Measurements from ENCODE around the gene MYF6.
"Not testable (repeated sequence)": the region's sequence is repeated elsewhere in the genome, so short reads cannot be mapped to it uniquely, and the experiment has no call there.

Gene MYF6

DNA sequence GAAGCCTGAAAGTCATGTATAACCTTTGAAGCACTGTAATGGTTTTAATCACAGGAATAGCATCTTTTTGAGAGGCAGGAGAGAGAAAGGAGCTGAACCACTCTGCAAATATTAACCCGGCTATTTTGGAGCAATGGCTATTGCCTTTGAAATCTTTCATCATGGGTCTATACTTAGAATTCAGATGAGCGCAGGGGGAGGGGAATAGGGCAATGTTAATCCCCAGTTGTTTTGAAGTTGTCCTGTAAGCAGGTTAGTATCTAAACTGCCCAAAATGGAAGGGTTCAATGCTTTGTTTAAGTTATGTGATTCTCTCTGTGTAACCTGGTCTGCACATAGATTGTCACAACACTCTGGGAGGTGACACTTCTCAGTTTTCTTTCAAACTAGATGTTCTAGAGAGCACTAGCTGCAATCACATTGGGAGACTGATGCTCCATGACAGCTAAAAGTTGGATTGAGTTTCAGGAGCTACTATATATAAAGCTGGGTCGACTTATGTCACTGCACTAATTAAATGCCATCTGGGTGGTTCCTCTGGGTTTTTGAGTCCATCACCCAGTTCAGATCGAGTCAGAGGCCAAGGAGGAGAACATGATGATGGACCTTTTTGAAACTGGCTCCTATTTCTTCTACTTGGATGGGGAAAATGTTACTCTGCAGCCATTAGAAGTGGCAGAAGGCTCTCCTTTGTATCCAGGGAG lies at the start of gene MYF6:
Gene MYF6 (plus strand): TSS at position 509 of the 704 bp plus-strand sequence. CDS start 86 bp downstream, at position 595.
- DNase-seq: no peak

DNA sequence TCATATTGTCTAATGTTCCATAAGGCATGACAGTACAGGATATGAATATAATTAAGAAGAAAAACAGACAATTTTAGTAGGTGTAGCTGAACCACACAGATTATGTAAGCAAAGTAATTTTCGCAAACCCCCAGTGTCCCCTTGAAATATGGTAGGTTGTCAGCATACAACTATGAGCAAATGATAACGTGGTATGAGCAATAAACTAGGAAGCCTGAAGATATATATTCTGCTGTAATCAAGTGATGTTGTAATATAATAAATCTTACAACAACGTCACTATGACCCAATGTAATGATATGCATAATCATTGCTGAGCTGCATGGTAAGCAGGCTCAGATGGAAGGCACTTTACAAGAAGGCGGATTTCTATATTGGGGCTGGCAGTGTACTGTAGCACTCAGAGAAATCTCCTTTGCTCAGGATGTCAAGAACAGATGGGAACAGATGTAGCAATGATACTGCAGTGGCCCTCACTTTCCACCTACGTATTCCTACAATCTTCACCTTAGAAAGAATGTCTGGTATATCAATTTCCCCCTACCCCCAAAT lies 47.8 kb upstream of the MYF6 start:
- DNase-seq: no peak

DNA sequence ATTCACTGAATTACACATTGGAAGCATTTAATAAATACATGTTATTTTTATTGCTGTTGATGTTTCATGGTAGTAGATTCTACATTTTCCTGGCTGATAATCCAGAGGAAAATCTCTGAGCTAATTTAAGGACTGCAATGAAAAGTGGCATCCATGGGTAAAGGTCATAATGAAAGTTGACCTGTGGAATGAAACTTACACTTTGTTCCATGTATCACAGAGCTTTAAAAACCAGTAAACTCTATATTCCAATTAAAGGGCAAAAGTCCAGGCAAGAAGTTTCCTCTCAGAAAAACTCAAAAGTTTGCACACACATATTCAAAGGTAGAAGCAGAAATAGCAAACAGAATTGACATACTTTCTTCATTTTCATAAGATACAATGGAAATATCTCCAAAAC lies 44.8 kb upstream of the MYF6 start:
- DNase-seq: no peak

DNA sequence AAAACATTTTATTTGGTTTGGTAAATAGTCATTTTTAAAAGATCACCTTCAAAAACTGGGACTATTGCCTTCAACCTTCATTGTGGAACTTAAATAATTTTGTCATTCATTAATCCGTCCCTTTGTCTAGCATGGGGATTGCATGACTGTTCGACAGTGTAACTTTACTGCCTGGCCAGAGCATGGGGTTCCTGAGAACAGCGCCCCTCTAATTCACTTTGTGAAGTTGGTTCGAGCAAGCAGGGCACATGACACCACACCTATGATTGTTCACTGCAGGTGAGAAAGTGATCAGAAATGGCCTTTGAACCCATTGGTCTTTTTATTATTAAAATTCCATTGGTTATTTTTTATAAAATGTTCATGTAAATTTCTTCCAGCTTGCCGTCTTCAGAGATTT lies 37.2 kb upstream of the MYF6 start:
- no peak for DNase-seq

DNA sequence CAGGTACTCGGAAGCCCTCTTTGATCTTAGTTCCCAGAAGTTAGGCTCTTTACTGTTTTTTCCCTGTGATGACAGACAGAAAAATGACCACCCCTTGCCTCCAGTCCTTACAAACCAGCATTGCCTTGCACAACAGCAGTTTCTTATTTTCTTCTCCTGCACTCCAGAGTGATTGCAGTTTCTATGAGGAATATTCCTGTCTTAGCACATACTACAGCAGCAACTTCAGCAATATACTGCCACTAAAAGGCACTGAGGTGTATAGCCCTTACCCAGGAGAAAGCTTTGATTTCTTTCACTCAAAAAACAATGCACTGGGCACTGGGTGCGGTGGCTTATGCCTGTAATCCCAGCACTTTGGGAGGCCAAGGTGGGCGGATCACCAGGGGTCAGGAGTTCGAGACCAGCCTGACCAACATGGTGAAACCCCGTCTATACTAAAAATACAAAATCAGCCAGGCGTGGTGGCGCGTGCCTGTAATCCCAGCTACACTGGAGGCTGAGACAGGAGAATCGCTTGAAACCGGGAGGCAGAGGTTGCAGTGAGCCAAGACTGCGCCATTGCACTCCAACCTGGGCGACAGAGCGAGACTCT lies 31.3 kb upstream of the MYF6 start:
- not testable (repeated sequence) for DNase-seq

DNA sequence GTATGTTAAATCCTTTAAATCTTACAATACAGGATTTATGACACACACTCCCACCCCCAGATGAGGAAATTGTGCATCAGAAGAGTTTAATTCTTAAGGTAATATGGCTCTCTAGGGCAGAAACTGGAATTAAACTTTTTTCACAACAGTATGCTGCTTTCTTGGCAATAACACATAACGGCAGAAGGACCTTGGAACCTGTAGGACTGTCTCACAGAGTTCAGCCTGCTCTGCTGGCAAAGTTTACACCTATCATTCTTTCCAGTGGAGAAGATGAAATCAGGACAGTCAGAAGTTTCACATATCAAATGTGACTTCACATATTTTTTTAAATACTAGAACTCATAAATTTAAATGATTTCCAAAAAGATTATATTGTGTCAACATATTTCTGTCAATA lies 30.6 kb upstream of the MYF6 start:
- no peak for DNase-seq

DNA sequence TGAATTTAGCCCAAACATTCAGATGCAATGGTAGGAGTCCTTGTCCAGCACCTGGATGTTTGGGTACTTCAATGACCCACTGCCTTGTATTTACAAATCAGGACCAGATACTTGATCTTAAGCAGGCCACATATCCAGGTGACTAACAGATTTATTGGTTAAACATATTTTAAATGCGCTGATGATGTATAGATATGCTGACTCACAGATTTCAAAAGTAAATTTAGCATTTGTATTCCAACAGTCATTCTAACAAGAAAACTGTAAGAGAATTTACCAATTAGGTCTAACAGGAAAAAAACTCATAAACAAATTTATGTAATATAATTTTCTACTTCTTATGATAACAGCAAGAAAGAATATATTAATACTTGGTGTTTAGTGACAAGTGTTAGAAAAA lies 29.4 kb upstream of the MYF6 start:
- no peak for DNase-seq

DNA sequence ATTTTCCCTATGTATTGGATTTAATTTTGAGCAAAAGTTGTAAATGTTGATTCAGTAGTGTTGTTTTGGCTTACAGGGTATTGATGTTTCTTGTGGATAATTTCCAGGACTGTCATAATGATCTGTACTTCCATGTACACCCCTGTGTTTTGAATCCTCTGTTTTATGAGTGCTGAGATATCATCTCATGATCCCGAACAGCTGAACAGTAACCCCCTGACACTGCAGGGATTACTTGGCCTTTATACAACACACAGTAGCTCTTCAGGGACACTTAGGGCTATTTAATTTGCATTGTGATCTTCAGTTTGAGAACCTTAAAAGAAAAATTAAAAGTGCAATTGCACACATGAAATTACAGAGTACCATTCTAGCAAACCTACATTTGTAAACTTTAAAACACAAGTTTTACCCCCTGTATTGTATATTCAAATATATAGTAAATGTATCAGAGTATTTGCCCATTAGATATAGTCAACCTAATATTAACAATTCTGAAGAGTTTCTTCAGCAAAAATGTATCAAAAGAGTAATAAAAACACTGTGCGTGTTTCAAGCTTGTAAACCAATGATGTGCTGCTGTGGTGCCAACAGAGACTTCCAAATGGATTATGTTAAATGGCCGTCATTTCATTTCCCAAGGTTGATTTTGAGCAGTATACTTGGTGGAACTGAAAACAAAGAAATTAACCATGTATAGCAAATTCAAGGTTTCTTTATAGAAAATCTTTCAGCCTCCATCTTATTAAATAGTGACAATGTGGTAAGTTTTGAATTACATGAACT lies 27.9 kb upstream of the MYF6 start:
- no peak for DNase-seq

DNA sequence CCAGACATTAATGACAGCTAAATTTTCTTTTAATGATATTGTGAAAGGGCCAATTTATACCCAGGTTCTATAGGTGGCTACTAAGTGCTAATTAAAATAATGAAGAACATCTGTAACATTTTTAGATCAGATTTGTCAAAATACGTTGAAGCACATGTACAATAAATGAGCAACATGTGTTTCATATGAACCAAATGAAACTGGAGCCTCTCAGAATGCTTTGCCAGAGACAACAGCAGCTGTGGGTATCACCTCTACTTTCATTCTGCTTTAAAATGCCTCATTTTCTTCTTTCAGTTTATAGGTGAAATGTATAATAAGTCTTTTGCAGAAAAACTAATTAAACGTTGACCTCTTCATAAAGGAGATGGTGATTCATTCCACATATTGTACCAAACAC lies 26.1 kb upstream of the MYF6 start:
- no peak for DNase-seq

DNA sequence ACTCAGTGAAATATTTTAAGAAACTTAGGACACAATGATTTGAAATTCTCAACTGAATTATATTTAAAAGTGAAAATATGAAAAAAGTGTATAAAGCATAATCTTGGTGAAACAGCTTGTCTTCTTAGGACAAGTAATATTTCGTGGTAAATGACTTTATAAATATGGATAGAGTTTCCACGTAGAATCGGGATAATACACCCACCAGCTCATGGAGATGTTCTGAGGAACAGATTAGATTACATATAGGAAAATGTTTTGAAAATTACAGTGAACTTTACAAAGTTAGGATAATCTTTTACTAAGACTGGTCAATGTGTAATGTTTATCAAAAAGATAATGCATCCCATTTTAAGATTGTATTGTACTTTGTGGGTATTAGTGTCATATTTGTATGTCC lies 25.6 kb upstream of the MYF6 start:
- DNase-seq: no peak

DNA sequence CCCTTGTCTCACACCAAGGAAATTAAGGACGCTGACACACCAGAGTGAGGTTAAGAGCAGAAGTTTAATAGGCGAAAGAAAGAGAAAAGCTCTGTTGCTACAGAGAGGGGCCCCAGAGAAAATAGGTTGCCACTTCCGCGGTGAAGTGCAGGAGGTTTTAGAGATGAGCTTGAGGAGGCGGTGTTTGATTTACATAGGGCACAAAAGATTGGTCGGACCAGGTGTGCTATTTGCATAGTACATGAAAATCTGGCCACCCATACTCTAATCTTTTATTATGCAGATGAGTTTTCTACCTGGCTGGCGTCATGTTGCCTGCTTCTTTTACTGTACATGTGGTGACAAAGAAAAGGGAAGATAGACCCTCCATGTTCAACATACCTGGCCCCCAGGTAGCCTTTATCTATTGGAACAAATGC lies 23.3 kb upstream of the MYF6 start:
- DNase-seq: no peak

DNA sequence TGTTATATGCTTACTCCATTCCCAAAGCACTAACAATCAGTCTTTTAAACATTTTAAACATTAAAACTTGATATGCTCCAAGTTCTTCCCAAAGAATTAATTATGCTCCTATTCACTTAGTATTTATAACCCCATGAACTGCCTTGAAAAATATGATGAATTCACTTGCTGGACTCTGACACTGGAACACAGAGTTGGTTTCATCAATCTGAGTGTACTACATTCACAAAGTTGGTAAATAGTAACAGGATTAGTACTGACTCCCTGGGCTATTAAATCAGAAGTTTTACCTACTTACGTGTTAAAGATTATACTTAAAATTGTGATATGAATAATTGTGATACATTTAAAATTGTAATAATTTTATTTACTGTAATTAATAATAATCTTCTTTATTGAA lies 17.3 kb upstream of the MYF6 start:
- DNase-seq: no peak

DNA sequence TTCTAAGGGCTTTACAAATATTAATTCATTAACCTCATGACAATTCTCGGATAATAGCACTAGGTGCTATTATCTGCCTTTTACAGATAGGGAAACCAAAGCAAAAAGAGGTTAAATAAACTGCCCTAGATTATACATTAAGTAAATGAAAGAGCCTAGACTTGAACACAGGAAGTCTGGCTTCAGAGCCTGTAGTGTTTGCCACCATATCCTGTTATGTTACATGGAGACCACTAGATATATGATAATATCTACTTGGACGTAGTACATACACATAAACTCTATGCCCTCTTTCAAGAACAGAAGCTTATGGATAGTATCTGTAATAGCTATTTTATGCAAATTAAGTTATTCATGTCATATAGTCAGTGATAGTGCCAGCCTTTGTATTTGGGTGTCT lies 16.9 kb upstream of the MYF6 start:
- DNase-seq: no peak

DNA sequence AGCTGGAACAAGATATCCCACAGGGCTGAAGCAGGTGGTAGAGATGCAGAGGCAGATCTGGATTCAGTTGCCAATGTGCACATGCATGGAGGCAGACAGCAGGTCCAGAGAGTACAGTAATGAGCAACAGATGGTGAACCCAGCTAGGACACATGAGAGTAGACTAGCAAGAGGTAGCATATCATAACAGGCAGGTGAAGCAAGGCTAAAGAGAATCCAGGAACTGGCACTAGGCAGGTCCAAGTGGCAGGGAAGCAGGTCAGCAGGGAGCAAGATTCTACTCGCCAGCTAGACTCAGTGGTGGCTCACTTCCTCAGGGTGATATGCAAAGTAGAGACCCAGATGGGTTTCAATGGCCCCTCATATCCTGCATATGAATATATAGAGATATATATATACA lies 15.3 kb upstream of the MYF6 start:
- DNase-seq: no peak

DNA sequence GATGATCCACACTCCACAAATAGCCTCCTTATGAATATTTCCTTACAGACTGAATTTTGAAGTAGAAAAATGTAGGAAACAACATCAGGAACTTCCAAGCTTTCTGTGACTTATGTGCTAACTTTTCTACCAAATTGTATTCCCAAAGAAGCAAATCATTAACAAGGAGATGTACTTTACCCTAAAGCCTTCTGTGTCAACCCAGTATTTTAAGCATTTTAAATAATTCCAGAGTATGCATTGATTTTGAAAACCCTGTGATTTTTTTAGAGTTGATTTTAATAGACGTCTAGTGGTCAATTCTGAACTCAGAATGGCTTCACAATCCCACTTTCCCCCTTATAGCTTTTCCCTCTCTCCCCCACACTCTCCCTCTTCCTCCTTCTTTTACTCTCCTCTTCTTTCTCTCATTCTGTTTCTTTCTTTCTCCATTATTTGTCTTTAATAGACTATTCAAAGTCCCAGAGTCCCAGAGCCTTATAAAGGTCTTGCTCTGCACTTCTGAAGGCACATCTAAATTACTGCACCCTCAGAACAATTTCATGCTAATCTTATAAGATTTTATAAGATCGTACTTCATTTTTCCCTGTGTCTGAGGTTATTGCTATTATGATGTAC lies 10.1 kb upstream of the MYF6 start:
- DNase-seq: no peak

DNA sequence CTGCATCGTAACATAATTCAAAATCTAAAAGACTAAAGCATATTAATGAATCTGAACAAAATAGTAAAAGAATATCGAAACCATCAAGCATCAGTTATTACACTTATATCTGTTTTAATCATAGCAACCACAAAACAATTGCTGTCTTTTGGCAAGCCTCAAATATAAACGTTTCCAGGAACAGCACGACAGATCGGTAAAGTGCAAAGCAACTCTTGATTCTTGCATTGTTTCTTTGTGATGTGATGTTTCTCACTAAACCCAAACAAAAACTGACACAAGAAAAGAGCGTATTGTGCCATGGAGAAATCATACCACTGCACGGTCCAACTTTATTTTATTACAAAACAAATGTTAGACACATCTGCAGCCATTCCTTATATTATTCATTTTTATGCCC lies 9.2 kb upstream of the MYF6 start:
- no peak for DNase-seq

DNA sequence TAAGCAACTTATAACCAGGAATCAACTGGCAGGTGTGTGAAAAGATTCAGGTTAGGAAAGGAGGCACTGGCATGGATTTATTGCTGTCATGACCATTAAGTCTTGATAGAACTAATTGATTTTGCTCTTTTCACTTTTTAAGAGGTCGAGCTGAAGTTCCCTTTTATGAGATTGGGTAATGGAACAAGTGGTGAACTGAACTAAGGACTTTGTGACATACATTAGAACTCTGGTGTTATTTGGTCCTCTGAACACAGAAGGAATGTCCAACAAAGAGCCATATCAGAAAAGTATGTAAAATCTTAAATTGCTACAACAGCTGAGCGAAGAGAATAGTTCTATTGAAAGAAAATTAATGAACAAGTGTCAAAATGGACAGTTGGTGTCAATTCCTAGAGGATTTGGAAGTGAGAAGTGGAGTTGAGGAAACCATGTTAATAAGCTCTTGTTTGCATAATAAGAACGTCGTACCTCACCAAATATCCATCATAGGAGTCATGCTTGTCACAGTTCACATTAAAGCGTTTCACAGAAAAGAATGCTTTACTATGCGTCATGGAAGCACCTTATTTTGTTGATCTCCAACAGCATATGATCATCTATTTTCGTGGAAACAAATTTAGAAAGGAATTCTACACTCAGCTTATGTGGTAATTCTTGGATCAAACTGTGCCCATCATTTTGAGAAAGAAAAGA lies 8.4 kb upstream of the MYF6 start:
- no peak for DNase-seq

DNA sequence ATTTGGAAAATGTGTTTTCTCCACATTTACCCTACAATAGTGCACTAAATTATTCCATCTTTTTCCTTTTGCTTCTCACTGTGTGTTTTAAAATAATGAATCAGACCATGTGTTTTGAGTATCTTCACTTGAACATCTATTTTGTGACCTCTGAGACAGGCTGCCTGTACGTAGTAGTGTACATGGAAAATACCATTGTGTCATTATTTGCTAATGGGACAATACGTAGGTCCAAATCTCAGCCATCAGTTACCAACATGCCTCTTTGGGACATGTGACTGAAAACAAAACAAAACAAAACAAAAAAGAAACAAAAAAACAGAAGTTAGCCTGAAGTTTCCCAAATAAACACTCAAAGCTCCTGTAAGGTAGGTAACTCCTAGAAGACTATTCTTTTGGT lies 7.1 kb upstream of the MYF6 start:
- no peak for DNase-seq

DNA sequence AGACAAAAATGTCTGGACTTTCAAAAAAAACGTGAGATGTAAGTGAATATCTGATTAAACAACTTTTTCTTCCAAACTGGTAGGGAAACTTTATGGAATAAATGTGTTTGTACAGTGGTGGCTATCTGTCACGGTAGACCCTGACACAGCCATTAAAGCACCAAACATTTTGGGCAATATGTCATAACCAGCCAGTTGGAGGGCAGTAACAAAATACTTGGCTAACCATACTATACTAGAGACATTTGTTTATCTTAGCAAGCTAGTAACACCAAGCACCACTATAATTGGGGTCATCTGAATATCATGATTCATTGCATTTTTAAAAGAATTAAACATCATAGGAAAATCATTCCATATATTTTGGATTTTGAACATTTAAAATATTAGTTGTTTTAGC lies 6.0 kb upstream of the MYF6 start:
- no peak for DNase-seq

DNA sequence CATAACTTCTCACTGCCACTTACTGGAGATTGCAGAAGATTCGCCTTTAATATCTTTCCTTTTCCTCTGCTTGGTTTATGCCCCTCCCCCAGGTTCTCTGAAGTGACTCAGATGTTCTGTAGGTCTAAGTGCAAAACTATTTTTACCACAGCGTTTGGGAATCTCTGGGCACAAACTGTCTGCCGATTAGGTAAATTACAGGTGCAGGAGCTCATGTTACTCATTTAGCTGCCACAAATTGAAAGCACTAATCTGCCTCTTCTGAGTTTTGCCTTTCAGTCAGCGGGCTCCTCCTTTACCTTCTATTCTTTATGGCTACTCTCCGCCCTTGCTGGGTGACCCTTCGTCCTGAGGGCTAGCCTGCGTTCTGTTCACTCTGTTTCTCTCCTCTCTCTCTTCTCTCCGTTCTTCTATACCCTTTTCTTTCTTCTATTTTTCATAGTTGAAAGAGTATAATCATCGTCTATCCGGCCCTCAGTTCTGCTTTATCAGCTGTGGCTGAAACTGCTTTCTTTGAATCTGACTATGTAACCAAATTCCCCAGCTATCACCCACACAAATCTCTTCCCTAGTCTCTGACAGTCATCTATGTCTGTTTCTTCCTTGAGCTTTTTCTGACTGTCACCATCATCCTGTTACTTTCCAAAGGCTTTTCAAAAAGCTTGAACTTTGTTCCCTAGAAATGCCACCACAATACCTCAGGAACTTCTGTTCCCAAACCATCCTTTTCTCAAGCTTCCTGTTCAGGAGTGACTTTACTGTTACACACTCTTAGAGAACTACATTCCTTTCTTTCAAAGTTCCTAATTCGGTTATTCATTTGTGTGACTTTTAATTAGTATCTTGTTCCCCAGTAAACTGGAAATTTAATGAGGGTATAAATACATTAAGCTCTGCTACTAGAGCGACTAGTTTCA lies 4.3 kb upstream of the MYF6 start:
- DNase-seq: no peak

DNA sequence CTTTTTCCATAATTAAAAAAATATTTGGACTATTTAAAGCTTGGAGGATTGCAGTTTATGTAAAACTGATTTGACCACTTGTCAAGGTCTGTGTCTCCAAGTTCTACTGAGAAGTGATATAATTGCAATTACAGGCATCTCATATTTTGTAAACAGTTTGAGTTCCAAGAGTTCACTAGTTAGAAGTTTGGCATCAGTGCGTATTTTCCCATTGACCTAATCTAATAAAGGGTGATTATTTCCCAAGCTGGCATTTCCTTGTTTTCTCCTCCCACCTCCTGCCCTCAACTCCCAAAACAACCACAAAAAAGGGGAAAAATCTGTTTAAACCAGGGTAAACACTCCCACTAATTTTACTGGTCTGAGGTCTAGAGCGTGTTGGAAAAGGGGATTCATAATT lies 3.0 kb upstream of the MYF6 start:
- DNase-seq: no peak

DNA sequence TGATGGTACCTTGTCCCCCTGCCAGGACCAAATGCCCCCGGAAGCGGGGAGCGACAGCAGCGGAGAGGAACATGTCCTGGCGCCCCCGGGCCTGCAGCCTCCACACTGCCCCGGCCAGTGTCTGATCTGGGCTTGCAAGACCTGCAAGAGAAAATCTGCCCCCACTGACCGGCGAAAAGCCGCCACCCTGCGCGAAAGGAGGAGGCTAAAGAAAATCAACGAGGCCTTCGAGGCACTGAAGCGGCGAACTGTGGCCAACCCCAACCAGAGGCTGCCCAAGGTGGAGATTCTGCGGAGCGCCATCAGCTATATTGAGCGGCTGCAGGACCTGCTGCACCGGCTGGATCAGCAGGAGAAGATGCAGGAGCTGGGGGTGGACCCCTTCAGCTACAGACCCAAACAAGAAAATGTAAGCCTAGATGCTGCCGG lies 410 bp downstream of the MYF6 start:
- no peak for DNase-seq

All from hematopoietic multipotent progenitor cell treated with erythropoietin and hydrocortisone succinate and interleukin-3 and kit ligand, for 8 days (in vitro differentiated cells).